ENCODE measurements around the gene FAM43B.

DNA sequence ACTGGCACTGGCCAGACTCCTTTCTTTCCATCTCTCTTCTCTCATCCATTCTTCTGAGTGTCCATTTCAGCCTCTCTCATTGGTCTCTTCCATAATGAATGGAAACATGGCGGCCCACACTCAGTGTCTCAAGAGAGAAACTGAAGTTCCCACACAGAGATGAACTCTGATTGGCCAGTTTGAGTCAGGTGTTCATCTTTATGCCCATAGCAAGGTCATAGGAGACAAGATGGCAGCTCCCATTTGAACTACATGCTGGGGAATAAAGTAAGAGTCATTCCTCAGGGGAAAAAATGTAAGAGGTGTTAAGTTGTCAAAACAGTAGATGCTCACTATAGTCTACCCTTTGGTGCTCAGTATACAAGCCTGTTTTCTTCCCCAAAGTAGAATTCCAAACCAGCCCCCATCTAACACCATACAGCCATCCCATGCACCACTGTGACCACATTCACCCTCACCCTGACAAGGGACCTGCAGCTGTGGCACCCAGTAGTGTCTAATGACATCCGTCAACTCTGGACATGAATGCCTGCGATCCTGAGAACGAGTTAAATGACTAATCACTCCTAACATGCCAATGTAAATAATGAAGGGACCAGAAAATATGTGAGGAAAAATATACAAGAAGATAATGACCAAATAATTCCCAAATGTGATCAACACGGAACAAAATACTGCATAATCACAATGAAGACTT, 48.9 kb downstream of the FAM43B start:
- TF ChIP-seq POLR2A (IDR thresholded peaks at IDR 0.05) (no peak), POLR2AphosphoS5 (IDR thresholded peaks at IDR 0.05) (no peak)
